Thyroid gland (tissue), 4 donors: ENCODE results near the gene CDH4. TPM values are rescaled to one million over a fixed set of nuclear protein-coding genes. Genes with fewer than 3 reads are reported as not detected.

Experiments
- DNase-seq, 2 donors: peaks; one replicate each; pipeline ENCODE4 v3.0.0-alpha.2; 2019
- H3K27ac ChIP-seq, 3 donors: fragments of 200-600 bp; sonication (generic); 1 replicate in 2 of 3; 2 replicates in 1 of 3; pipeline ENCODE4 v1.5.1; 2016 to 2019; ENCODE audit warnings: mild to moderate bottlenecking in 1 of 3, moderate library complexity in 1 of 3
- H3K27me3 ChIP-seq: fragments of 200-600 bp; sonication (generic); one replicate; pipeline ENCODE4 v1.5.1; 2019
- H3K36me3 ChIP-seq, 2 donors: fragments of 200-600 bp; sonication (generic); one replicate each; pipeline ENCODE4 v1.5.1; 2016 to 2019
- H3K4me1 ChIP-seq, 2 donors: fragments of 200-600 bp; sonication (generic); one replicate each; pipeline ENCODE4 v1.5.1; 2017 to 2019
- H3K4me3 ChIP-seq, 3 donors: fragments of 200-600 bp; sonication (generic); replicated peaks in 1 of 3; 1 replicate in 2 of 3; 2 replicates in 1 of 3; pipeline ENCODE4 v1.5.1; 2016; ENCODE audit warnings: mild to moderate bottlenecking in 1 of 3
- H3K9me3 ChIP-seq: fragments of 200-600 bp; sonication (generic); one replicate; pipeline ENCODE4 v1.5.1; 2017
- CTCF ChIP-seq, 6 experiments: fragments of 200-600 bp in 3 of 6; fragments of 450-650 bp in 3 of 6; sonication (generic) in 3 of 6; IDR thresholded peaks; one replicate each; pipeline ENCODE4 v1.5.1; 2016 to 2019; ENCODE audit warnings: antibody characterized with exemption in 6 of 6, mild to moderate bottlenecking in 2 of 6, inconsistent platforms in 1 of 6, moderate library complexity in 1 of 6
- POLR2A ChIP-seq, 2 donors: fragments of 450-650 bp; IDR thresholded peaks; one replicate each; pipeline ENCODE4 v1.6.1; 2017; ENCODE audit warnings: antibody characterized with exemption in 2 of 2, mild to moderate bottlenecking in 2 of 2, moderate library complexity in 1 of 2
- WGBS, 2 donors: methylation state at CpG; one replicate each; pipeline ENCODE4 v1.1.5; 2017; 5-methylcytosine and 5-hydroxymethylcytosine counted together
- intact Hi-C: fragments of 100-400 bp; cut with DNase I; formaldehyde crosslinking; loops from one replicate; pipeline ENCODE4 v1.15.1; 2023
- total RNA-seq, 4 donors: library from RNA; depleted of rRNA; stranded (reverse); fragments of >200 nt; gene quantifications; one replicate each; pipeline ENCODE4 v1.2.3, GENCODE V29; 2016

CDH4 gene
- total RNA-seq, 4 donors from 2014 or later, result 0.22 to 0.29 (median 0.29) TPM; not detected in 1

- Histone ChIP-seq H3K36me3 (no peaks in the 10 kb centered on the region), H3K27me3 (no peaks in the 10 kb centered on the region), H3K4me1 (peaks cover 0 to 4% of the 10 kb centered on the region in 2 donors), H3K9me3 (no peaks in the 10 kb centered on the region), H3K27ac (no peak overlapping the region), H3K4me3 (no peak overlapping the region)
- DNase-seq, result no peak
- TF ChIP-seq CTCF (IDR thresholded peaks at IDR 0.05) (no peak), POLR2A (IDR thresholded peaks at IDR 0.05) (no peak)
- intact Hi-C loops, result no loop called here
- WGBS, 2 donors, result 90 to 91% methylated on average over 13 to 16 of the region's 16 CpGs
Measured at GRCh38 chr20:61806314-61806713, 554.3 kb downstream of the CDH4 start.

- 87 to 90% methylated on average over 7 of the region's 7 CpGs for whole genome bisulfite sequencing, 2 donors
- H3K9me3 ChIP-seq, result no peaks in the 10 kb centered on the region
Measured at GRCh38 chr20:61806995-61807394, 554.9 kb downstream of the CDH4 start.

GRCh38 chr20:61807471-61808160 is 555.6 kb downstream of the CDH4 start:
- intact Hi-C loops, result no loop called here
- Histone ChIP-seq H3K4me1 (peaks cover 0 to 4% of the 10 kb centered on the region in 2 donors), H3K36me3 (no peaks in the 10 kb centered on the region), H3K4me3 (no peak overlapping the region), H3K27ac (no peak overlapping the region), H3K27me3 (no peaks in the 10 kb centered on the region), H3K9me3 (no peaks in the 10 kb centered on the region)
- TF ChIP-seq POLR2A (IDR thresholded peaks at IDR 0.05) (no peak), CTCF (IDR thresholded peaks at IDR 0.05) (no peak)
- 67 to 73% methylated on average over 17 to 21 of the region's 22 CpGs for WGBS, 2 donors
- no peak for DNase-seq

More at GRCh38 chr20:61806995-61807394, 554.9 kb downstream of the CDH4 start:
- Histone ChIP-seq H3K36me3 (no peaks in the 10 kb centered on the region), H3K4me1 (peaks cover 0 to 4% of the 10 kb centered on the region in 2 donors), H3K27ac (no peak overlapping the region), H3K27me3 (no peaks in the 10 kb centered on the region), H3K4me3 (no peak overlapping the region)
- DNase-seq, result no peak
- TF ChIP-seq CTCF (IDR thresholded peaks at IDR 0.05) (no peak), POLR2A (IDR thresholded peaks at IDR 0.05) (no peak)
- intact Hi-C loops, result no loop called here

- H3K4me1 ChIP-seq, result peaks cover 0 to 2% of the 10 kb centered on the region in 2 donors
- H3K9me3 ChIP-seq, result no peaks in the 10 kb centered on the region
- 13 to 21% methylated on average over 13 of the region's 13 CpGs for WGBS, 2 donors
- intact Hi-C loops, result no loop called here
- H3K36me3 ChIP-seq, result no peaks in the 10 kb centered on the region
- DNase-seq, result no peak
- TF ChIP-seq POLR2A (IDR thresholded peaks at IDR 0.05) (no peak), CTCF (IDR thresholded peaks at IDR 0.05) (no peak)
- no peak overlapping the region for H3K27ac ChIP-seq
- no peak overlapping the region for H3K4me3 ChIP-seq
- no peaks in the 10 kb centered on the region for H3K27me3 ChIP-seq
Measured at GRCh38 chr20:61808447-61808846, 556.4 kb downstream of the CDH4 start.

GRCh38 chr20:61809006-61809770 is 557.1 kb downstream of the CDH4 start:
- 81 to 84% methylated on average over 25 of the region's 25 CpGs for WGBS, 2 donors

More at GRCh38 chr20:61809006-61809770, 557.1 kb downstream of the CDH4 start:
- Histone ChIP-seq H3K27ac (no peak overlapping the region), H3K4me1 (no peaks in the 10 kb centered on the region), H3K9me3 (no peaks in the 10 kb centered on the region), H3K4me3 (no peak overlapping the region), H3K36me3 (no peaks in the 10 kb centered on the region), H3K27me3 (no peaks in the 10 kb centered on the region)
- intact Hi-C loops, result no loop called here
- no peak for DNase-seq
- no peak for TF ChIP-seq POLR2A (IDR thresholded peaks at IDR 0.05)
- no peak for TF ChIP-seq CTCF (IDR thresholded peaks at IDR 0.05)
